HEK293T (cell line): ENCODE data around the gene SLC66A2.

Experiments
- BHLHE40 ChIP-seq: fragments of 450-650 bp; IDR thresholded peaks from 2 replicates; pipeline ENCODE4 v1.6.1; 2016; ENCODE audit warnings: mild to moderate bottlenecking, moderate library complexity, borderline replicate concordance
- FOXK2 ChIP-seq: fragments of 450-650 bp; IDR thresholded peaks from 2 replicates; pipeline ENCODE4 v1.6.1; 2016; ENCODE audit warnings: mild to moderate bottlenecking
- FOXM1 ChIP-seq: fragments of 450-650 bp; IDR thresholded peaks from 2 replicates; pipeline ENCODE4 v1.6.1; 2017; ENCODE audit warnings: mild to moderate bottlenecking, borderline replicate concordance
- L3MBTL2 ChIP-seq: fragments of 450-650 bp; conservative IDR thresholded peaks from 2 replicates; pipeline ENCODE4 v1.6.1; 2016; ENCODE audit warnings: mild to moderate bottlenecking
- LEF1 ChIP-seq: fragments of 450-650 bp; IDR thresholded peaks from 2 replicates; pipeline ENCODE4 v1.6.1; 2017; ENCODE audit warnings: mild to moderate bottlenecking, borderline replicate concordance
- NFRKB ChIP-seq: fragments of 450-650 bp; IDR thresholded peaks from 2 replicates; pipeline ENCODE4 v1.6.1; 2016; ENCODE audit warnings: mild to moderate bottlenecking, moderate library complexity
- SP1 ChIP-seq: fragments of 450-650 bp; IDR thresholded peaks from 2 replicates; pipeline ENCODE4 v1.6.1; 2017
- TARDBP ChIP-seq: fragments of 450-650 bp; IDR thresholded peaks from 2 replicates; pipeline ENCODE4 v1.6.1; 2016
- TF ChIP-seq, protein P1 (sequence below): fragments of 450-650 bp; IDR thresholded peaks from 2 replicates; pipeline ENCODE4 v1.6.1; 2016

- TF ChIP-seq BHLHE40 (no peak), SP1 (no peak), TARDBP (no peak), FOXM1 (no peak), NFRKB (no peak), LEF1 (no peak), L3MBTL2 (no peak), FOXK2 (no peak)
- TF ChIP-seq, protein P1, sequence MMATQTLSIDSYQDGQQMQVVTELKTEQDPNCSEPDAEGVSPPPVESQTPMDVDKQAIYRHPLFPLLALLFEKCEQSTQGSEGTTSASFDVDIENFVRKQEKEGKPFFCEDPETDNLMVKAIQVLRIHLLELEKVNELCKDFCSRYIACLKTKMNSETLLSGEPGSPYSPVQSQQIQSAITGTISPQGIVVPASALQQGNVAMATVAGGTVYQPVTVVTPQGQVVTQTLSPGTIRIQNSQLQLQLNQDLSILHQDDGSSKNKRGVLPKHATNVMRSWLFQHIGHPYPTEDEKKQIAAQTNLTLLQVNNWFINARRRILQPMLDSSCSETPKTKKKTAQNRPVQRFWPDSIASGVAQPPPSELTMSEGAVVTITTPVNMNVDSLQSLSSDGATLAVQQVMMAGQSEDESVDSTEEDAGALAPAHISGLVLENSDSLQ: no peak
These were observed 21.3 kb downstream of the SLC66A2 start for GRCh38 chr18:79930020-79930642.
